SK-N-SH (cell line): ENCODE data around the gene PTGES3. TPM values are rescaled to one million over a fixed set of nuclear protein-coding genes. Genes with fewer than 3 reads are reported as not detected.

Experiments used
- CTCF ChIA-PET: fragments of 300-600, 350-600 bp; formaldehyde crosslinking; extraction: SDS; loops from one replicate; lab custom pipeline; 2021; lab: Yijun Ruan, JAX
- POLR2A ChIA-PET: fragments of 350-600 bp; sonication (Branson Sonifier 250); formaldehyde crosslinking; extraction: SDS; loops from one replicate; lab custom pipeline; 2020; ENCODE audit warnings: antibody characterized with exemption, inconsistent platforms; lab: Yijun Ruan, JAX
- DNase-seq: peaks from one replicate; pipeline ENCODE4 v3.0.0; 2012
- H2AFZ ChIP-seq: fragments of 200-600 bp; sonication (generic); 2 replicates; pipeline ENCODE4 v1.8.1; 2016; ENCODE audit warnings: antibody characterized with exemption, mild to moderate bottlenecking, low read depth
- H3F3A ChIP-seq: fragments of 200-600 bp; sonication (generic); replicated peaks from 2 replicates; pipeline ENCODE3; 2016; ENCODE audit warnings: antibody characterized with exemption, mild to moderate bottlenecking; ENCODE audit not compliant: insufficient read depth
- H3K27ac ChIP-seq, 2 experiments: fragments of 200-500 bp in 1 of 2; fragments of 200-600 bp in 1 of 2; sonication (Bioruptor generic) in 1 of 2; sonication (generic), shearing (Covaris generic) in 1 of 2; 2 replicates each; pipeline versions ENCODE4 v1.5.1 to v1.6.1; 2014 to 2016; ENCODE audit warnings: low read depth in 2 of 2, inconsistent platforms in 1 of 2, low read length in 1 of 2, mild to moderate bottlenecking in 1 of 2, mixed read lengths in 1 of 2
- H3K27me3 ChIP-seq: fragments of 200-600 bp; sonication (generic), shearing (Covaris generic); 2 replicates; pipeline ENCODE4 v1.6.1; 2016; ENCODE audit warnings: mixed run types; ENCODE audit not compliant: insufficient read depth
- H3K36me3 ChIP-seq, 2 experiments: fragments of 200-500 bp in 1 of 2; fragments of 200-600 bp in 1 of 2; sonication (Bioruptor generic) in 1 of 2; sonication (generic) in 1 of 2; replicated peaks in 1 of 2; 2 replicates each; pipeline versions ENCODE3 to v1.5.1; 2014 to 2016; ENCODE audit warnings: low read length in 1 of 2, mild to moderate bottlenecking in 1 of 2; ENCODE audit not compliant: insufficient read depth in 2 of 2, control insufficient read depth in 1 of 2
- H3K4me1 ChIP-seq, 2 experiments: fragments of 200-500 bp in 1 of 2; fragments of 200-600 bp in 1 of 2; sonication (Bioruptor generic) in 1 of 2; sonication (generic), shearing (Covaris generic) in 1 of 2; 2 replicates each; pipeline versions ENCODE4 v1.5.1 to v1.6.1; 2014 to 2016; ENCODE audit warnings: low read depth in 1 of 2, low read length in 1 of 2, mixed run types in 1 of 2; ENCODE audit not compliant: insufficient read depth in 2 of 2, control insufficient read depth in 1 of 2
- H3K4me2 ChIP-seq: fragments of 200-600 bp; sonication (generic), shearing (Covaris generic); 2 replicates; pipeline ENCODE4 v1.6.1; 2017; ENCODE audit warnings: mixed run types
- H3K4me3 ChIP-seq, 2 experiments: fragments of 200-500 bp in 1 of 2; fragments of 200-600 bp in 1 of 2; sonication (Bioruptor generic) in 1 of 2; sonication (generic), shearing (Covaris generic) in 1 of 2; 2 replicates each; pipeline versions ENCODE4 v1.5.1 to v1.8.1; 2014 to 2016; ENCODE audit warnings: low read depth in 2 of 2, inconsistent platforms in 1 of 2, low read length in 1 of 2, mild to moderate bottlenecking in 1 of 2, mixed read lengths in 1 of 2, moderate library complexity in 1 of 2
- H3K79me2 ChIP-seq: fragments of 200-600 bp; sonication (generic); 2 replicates; pipeline ENCODE4 v1.8.1; 2017; ENCODE audit warnings: mild to moderate bottlenecking; ENCODE audit not compliant: insufficient read depth
- H3K9ac ChIP-seq: fragments of 200-600 bp; sonication (generic); 2 replicates; pipeline ENCODE4 v1.6.1; 2017; ENCODE audit warnings: mixed run types
- H3K9me2 ChIP-seq: fragments of 200-600 bp; sonication (generic); 2 replicates; pipeline ENCODE4 v1.6.1; 2017; ENCODE audit warnings: mixed run types
- H3K9me3 ChIP-seq: fragments of 200-600 bp; sonication (generic); 2 replicates; pipeline ENCODE4 v1.6.1; 2017; ENCODE audit warnings: mixed run types, mild to moderate bottlenecking, moderate library complexity
- H4K20me1 ChIP-seq: fragments of 200-600 bp; sonication (generic); 2 replicates; pipeline ENCODE4 v1.6.1; 2017; ENCODE audit warnings: mild to moderate bottlenecking, mixed run types; ENCODE audit not compliant: insufficient read depth
- CHD2 ChIP-seq: fragments of 150-350 bp; IDR thresholded peaks from 2 replicates; pipeline ENCODE4 v1.6.1; 2018; ENCODE audit warnings: low read length; ENCODE audit not compliant: partially characterized antibody
- ELF1 ChIP-seq: IDR thresholded peaks from 2 replicates; pipeline ENCODE4 v1.4.0; 2012
- EP300 ChIP-seq, 2 experiments: IDR thresholded peaks; 2 replicates each; pipeline versions ENCODE4 v1.4.0 to v1.6.1; 2012; ENCODE audit warnings: borderline replicate concordance in 1 of 2, low read depth in 1 of 2, low read length in 1 of 2
- EZH2phosphoT487 ChIP-seq: fragments of 200-600 bp; sonication (generic); IDR thresholded peaks from 2 replicates; pipeline ENCODE4 v1.6.1; 2017; ENCODE audit warnings: low read depth, mixed run types, mild to moderate bottlenecking, antibody characterized with exemption, moderate library complexity, borderline replicate concordance
- FOXJ3 ChIP-seq: sonication (generic); formaldehyde crosslinking; IDR thresholded peaks from 2 replicates; pipeline ENCODE4 v1.5.1; 2020; ENCODE audit warnings: mild to moderate bottlenecking, missing genetic modification reagents
- FOXM1 ChIP-seq: IDR thresholded peaks from 2 replicates; pipeline ENCODE4 v1.4.0; 2012; ENCODE audit warnings: low read depth, mild to moderate bottlenecking
- MAX ChIP-seq: IDR thresholded peaks from 2 replicates; pipeline ENCODE4 v1.4.0; 2012; ENCODE audit warnings: low read depth
- MXI1 ChIP-seq: IDR thresholded peaks from 2 replicates; pipeline ENCODE4 v1.6.1; 2012; ENCODE audit warnings: mild to moderate bottlenecking, low read depth, low read length, improper control_type of control experiment
- NFIC ChIP-seq: IDR thresholded peaks from 2 replicates; pipeline ENCODE4 v1.4.0; 2012; ENCODE audit warnings: borderline replicate concordance
- PBX3 ChIP-seq: IDR thresholded peaks from 2 replicates; pipeline ENCODE4; 2012
- RAD21 ChIP-seq: IDR thresholded peaks from 2 replicates; pipeline ENCODE4 v1.6.1; 2012; ENCODE audit warnings: mild to moderate bottlenecking, low read length
- REST ChIP-seq: IDR thresholded peaks from 2 replicates; pipeline ENCODE4 v1.6.1; 2012; ENCODE audit warnings: mild to moderate bottlenecking, low read depth, low read length, moderate library complexity
- TAF1 ChIP-seq: IDR thresholded peaks from 2 replicates; pipeline ENCODE4 v1.6.1; 2012; ENCODE audit warnings: low read depth, mild to moderate bottlenecking, low read length, moderate library complexity, borderline replicate concordance
- TCF12 ChIP-seq: IDR thresholded peaks from 2 replicates; pipeline ENCODE4 v1.4.0; 2012
- TEAD4 ChIP-seq: IDR thresholded peaks from 2 replicates; pipeline ENCODE4 v1.4.0; 2012; ENCODE audit warnings: mild to moderate bottlenecking, borderline replicate concordance; ENCODE audit not compliant: insufficient read depth
- USF1 ChIP-seq: IDR thresholded peaks from 2 replicates; pipeline ENCODE4 v1.4.0; 2012; ENCODE audit warnings: low read depth, borderline replicate concordance
- WGBS: methylation state at CpG from one replicate; pipeline ENCODE4 v1.1.6; 2017; ENCODE audit warnings: low lambda C conversion rate; 5-methylcytosine and 5-hydroxymethylcytosine counted together
- polyA plus RNA-seq, 3 experiments: library from polyadenylated mRNA; depleted of rRNA; stranded (reverse); fragments of >200 nt; gene quantifications; 2 replicates each; pipeline ENCODE4 v1.2.3, GENCODE V29; 2012
- TF ChIP-seq, protein P1 (sequence below): fragments of 200-600 bp; sonication (generic); IDR thresholded peaks from 2 replicates; pipeline ENCODE4 v1.6.1; 2017; ENCODE audit warnings: antibody characterized with exemption, mild to moderate bottlenecking, moderate library complexity

The PTGES3 gene
- polyA plus RNA-seq, 1 of the 3 experiments (the other 2 are of a cell fraction): 38.9 TPM

- TF ChIP-seq REST: no peak
- TF ChIP-seq EP300 (IDR thresholded peaks at IDR 0.05; ENCODE audit: borderline replicate concordance in 1 of 2, low read depth in 1 of 2, low read length in 1 of 2): no peak
- TF ChIP-seq, protein P1, sequence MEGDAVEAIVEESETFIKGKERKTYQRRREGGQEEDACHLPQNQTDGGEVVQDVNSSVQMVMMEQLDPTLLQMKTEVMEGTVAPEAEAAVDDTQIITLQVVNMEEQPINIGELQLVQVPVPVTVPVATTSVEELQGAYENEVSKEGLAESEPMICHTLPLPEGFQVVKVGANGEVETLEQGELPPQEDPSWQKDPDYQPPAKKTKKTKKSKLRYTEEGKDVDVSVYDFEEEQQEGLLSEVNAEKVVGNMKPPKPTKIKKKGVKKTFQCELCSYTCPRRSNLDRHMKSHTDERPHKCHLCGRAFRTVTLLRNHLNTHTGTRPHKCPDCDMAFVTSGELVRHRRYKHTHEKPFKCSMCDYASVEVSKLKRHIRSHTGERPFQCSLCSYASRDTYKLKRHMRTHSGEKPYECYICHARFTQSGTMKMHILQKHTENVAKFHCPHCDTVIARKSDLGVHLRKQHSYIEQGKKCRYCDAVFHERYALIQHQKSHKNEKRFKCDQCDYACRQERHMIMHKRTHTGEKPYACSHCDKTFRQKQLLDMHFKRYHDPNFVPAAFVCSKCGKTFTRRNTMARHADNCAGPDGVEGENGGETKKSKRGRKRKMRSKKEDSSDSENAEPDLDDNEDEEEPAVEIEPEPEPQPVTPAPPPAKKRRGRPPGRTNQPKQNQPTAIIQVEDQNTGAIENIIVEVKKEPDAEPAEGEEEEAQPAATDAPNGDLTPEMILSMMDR: no peak
- no peak for TF ChIP-seq TCF12
- no peak for TF ChIP-seq RAD21
- TF ChIP-seq FOXM1: no peak
Observed at GRCh38 chr12:56668197-56668457, 20.0 kb downstream of the PTGES3 start (continued).

DNA sequence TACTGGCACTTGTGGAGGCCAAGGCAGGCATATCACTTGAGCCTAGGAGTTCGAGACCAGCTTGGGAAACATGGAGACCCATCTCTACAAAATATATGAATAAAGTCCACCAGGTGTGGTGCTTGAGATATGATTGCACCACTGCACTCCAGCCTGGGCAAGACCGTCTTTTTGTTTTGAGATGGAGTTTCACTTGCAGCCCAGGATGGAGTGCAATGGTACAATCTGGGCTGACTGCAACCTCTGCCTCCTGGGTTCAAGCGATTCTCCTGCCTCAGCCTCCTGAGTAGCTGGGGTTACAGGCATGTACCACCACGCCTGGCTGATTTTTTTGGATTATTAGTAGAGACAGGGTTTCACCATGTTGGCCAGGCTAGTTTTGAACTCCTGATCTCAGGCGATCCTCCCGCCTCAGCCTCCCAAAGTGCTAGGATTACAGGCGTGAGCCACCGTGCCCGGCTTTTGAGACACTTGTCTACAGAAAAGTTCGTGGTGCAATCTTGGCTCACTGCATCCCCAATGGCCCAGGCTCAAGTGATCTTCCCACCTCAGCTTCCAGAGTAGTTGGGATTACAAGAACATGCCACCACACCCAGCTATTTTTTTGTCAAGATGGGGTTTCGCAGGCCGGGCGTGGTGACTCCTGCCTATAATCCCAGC is 26.0 kb downstream of the PTGES3 start:
- POLR2A ChIA-PET: no interaction called here
- H3K36me3 ChIP-seq: peaks cover 29 to 34% of the 10 kb centered on the region in 2 experiments

More for the DNA sequence above, 26.0 kb downstream of the PTGES3 start:
- no peak overlapping the region for H3K4me2 ChIP-seq
- H4K20me1 ChIP-seq: no peaks in the 10 kb centered on the region
- no peak overlapping the region for H3K9ac ChIP-seq
- DNase-seq: no peak
- no peak overlapping the region for H2AFZ ChIP-seq
- H3K9me3 ChIP-seq: no peaks in the 10 kb centered on the region
- no peaks in the 10 kb centered on the region for H3K27me3 ChIP-seq
- H3K79me2 ChIP-seq: peaks cover 23% of the 10 kb centered on the region
- no peak for TF ChIP-seq MAX
- TF ChIP-seq MXI1: no peak
- TF ChIP-seq ELF1: no peak
- TF ChIP-seq TEAD4: no peak
- TF ChIP-seq EZH2phosphoT487: no peak
- no peak for TF ChIP-seq FOXJ3 (CRISPR knock-in tag)
- no peak for TF ChIP-seq PBX3
- TF ChIP-seq NFIC: no peak
- TF ChIP-seq TAF1: no peak
- TF ChIP-seq RAD21: no peak
- no peak for TF ChIP-seq CHD2
- TF ChIP-seq REST: no peak
- no peak for TF ChIP-seq USF1
- CTCF ChIA-PET: interaction anchor here (0.6 kb wide), 1 partner anchor 194 kb away, joined by 3 read pairs; no protein-coding TSS in a partner anchor
- H3K4me1 ChIP-seq: no peaks in the 10 kb centered on the region
- no peaks in the 10 kb centered on the region for H3K9me2 ChIP-seq
- peaks cover 24% of the 10 kb centered on the region for H3F3A ChIP-seq
- H3K27ac ChIP-seq: no peak overlapping the region
- H3K4me3 ChIP-seq: no peak overlapping the region
- WGBS: 96% methylated on average over 13 of the region's 13 CpGs
